ENCODE results near the gene RRN3.
"Not testable (repeated sequence)": the region's sequence is repeated elsewhere in the genome, so short reads cannot be mapped to it uniquely, and the experiment has no call there.

RRN3 gene, protein sequence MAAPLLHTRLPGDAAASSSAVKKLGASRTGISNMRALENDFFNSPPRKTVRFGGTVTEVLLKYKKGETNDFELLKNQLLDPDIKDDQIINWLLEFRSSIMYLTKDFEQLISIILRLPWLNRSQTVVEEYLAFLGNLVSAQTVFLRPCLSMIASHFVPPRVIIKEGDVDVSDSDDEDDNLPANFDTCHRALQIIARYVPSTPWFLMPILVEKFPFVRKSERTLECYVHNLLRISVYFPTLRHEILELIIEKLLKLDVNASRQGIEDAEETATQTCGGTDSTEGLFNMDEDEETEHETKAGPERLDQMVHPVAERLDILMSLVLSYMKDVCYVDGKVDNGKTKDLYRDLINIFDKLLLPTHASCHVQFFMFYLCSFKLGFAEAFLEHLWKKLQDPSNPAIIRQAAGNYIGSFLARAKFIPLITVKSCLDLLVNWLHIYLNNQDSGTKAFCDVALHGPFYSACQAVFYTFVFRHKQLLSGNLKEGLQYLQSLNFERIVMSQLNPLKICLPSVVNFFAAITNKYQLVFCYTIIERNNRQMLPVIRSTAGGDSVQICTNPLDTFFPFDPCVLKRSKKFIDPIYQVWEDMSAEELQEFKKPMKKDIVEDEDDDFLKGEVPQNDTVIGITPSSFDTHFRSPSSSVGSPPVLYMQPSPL

DNA sequence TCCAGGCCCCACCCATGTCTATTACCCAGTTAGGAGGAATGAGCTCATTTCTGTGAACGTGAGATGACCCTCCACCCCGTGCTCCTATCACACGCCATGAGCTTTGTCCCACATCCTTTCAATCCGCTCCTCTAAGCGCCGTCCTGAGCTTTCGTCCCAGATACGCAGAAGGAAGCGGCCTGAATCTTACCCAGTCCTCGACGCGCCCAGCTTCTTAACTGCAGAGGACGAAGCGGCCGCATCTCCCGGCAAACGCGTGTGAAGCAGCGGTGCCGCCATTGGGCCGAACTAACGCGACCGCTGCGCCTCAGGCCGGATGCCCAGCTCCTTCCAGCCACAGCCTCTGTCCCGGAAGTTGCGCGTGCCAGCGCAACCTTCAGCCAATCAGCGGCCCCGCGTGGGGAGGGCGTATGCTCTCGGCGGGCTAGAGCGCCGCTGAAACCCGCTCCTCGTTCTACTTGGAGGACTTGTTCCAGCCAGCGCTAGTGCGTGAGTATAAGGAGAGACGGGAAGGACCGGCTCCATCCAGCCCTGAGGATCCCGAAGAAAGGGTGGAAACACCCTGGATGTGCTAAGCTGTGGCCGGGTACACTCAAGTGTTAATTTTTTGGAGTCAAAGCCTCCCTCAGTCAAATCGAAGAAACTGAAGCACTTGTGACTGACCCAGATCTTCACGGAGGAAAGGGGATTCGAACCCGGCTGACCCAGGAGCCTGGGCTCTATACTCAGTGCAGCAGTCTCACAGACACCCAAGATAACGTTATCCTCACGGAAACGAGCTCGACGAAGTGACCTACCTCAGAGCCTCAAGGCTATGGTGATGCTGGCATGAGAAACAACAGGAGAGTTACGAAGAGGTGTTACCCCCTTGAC, at the start of gene RRN3:
Gene RRN3 (minus strand): TSS at position 318 of the 873 bp plus-strand sequence. CDS start 39 bp downstream, at position 279.
- peak; percentile 52 for DNase-seq (ENCODE audit: low read depth, low spot score)
- H3K27ac ChIP-seq: peak within 1 kb of the TSS; percentile 40

DNA sequence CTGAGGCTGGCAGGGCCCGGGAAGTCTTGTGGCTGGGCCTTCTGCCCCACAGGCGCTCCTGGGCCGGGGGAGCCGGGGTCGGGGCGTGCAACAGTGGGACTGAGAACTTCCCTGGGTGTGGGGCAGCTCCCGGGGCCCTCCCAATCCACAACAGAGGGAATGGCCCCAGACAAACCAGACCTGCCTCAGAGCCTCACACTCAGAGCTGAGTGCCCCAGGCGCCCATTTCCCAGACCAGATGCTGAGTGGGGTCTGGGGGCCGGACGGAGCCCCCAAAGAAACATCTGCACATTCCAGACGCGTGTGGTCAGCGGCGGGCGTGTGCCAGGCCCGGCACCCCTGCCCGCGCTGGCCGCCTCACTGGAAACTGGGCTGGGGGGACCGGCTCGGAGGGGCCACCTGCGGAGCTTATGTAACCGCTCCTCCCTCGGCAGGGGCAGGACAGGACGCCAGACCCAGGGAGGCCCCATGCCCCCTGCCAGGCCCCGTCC, 49.6 kb upstream of the RRN3 start:
- not testable (repeated sequence) for H3K27ac ChIP-seq; DNase-seq (ENCODE audit: low read depth, low spot score)

DNA sequence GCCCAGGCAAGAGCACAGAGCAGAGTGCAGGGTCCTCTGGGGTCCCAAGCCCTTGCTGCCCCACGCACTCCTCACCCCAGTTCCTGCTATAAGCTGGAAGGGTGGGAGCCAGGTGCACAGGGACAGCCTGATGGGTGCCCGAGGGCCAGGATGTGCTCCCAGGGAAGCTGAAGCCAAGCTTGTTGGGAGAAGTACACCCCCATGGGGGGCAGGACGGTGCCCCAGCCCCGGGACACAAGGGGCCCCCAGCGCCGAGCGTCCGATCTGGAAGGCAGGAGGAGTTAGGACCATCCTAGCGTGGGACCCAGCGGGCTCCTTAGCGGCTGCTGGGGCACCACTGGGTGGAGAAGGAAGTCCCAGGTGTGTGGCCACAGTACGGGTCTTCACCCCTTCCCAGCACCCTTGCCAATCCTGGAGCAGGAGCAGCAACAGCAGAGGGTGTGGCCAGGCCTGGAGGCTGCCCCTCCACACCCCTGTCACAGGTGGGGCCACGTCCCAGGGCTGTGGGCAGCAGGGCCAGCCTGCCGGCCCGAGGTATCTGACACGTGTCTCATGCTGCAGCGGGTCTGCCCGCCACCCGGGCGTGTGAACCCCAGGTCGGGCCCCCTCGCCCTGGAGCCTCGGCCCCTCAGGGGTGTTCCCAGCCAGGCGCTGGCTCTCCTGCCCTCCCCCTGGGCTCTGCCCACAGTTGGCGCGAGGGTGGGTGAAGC, 49.0 kb upstream of the RRN3 start:
- not testable (repeated sequence) for DNase-seq (ENCODE audit: low read depth, low spot score); H3K27ac ChIP-seq

DNA sequence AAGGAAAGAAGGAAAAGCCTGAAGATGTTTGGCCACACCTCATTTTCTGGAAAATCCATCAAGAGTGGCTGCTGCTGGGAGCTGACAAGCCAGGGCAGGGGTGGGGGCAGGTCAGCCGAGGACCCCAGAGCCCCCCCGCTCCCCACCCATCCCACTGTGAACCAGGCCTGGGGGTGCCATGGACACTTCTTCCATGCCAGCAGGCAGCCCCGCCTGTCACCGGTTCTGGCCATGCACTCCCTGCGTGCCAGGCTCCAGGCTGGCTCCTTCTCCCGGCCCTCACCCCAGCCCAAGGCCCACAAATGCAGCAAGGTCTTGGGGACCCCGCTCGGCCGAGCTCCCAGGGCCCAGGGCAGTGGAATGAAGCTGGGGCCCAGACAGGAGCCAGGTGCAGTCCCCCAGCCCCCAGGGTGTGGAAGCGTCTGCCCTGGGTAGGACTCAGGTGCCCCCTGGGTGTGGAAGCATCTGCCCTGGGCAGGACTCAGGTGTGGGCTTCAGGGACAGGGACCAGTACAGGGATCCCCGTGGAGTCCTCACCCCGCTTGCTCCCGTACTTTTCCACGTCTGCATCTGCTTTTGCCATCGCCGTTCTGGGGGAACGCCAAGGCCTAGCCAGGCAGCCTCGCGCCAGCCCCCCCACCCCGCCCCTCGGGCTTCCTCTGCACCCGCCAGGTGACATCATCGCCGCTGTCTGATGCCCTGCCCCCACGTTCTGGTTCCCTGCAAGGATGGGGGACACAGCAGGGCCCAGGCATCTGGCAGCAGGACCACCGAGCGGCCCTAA, 48.2 kb upstream of the RRN3 start:
- DNase-seq (ENCODE audit: low read depth, low spot score); H3K27ac ChIP-seq: not testable (repeated sequence)

DNA sequence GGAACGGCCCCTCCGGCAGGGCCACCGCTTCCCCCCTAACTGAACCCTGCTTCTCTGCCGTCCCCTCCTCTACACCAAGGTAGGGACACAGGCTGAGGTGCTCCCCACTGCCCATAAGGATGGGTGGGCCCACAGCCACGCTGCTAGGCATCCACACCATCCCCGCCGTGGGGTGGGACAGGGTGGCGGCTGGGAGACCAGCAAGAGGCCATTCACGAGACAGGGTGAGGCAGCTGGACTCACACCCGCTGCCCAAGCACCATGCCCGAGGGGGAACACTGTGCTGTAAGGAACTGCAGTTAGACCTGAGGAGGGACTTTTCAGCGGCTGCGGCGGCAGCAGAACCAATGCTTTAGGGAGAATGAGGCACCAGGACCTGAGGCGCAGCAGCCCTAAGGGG, 47.5 kb upstream of the RRN3 start:
- no peak for DNase-seq (ENCODE audit: low read depth, low spot score)
- H3K27ac ChIP-seq: no peak overlapping the region

DNA sequence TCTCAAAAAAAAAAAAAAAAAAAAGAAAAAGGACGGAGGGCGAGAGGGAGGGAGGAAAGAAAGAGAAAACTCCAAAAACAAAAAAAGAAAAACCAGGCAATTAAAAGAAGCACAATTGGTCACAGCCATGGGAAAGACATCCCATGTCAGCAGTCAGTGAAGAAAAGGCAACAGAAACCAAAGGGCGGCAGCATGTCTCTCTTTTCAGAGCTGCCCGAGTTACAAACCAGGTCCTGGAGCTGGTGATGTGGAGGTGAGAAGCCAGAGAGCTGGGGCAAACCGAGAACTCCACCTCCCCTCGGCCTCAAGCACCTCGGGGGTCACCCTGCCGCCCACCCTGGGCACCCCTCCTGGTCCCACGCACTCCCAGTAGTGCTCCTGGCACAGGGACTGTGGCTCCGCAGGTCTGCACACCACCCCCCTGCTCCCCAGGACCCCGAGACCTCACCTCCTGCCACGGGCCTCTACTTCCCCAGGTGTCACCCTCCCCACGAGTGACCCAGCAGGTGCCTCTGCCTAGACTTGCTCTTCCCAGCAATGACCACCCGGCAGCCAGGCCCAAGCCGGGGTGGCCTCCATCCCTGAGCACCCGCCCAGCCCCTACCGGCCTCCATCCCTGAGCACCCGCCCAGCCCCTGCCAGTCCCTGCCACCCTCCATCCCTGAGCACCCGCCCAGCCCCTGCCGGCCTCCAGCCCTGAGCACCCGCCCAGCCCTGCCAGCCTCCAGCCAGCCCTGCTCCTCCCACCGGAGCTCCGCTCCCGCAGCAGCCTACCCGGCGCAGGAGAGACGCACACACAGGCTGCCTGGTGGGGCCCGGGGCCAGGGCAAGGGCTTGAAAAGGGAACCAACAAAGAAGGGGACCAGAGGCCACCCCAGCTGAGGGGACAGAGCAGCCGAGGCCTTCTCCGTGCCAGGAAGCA, 46.6 kb upstream of the RRN3 start:
- not testable (repeated sequence) for DNase-seq (ENCODE audit: low read depth, low spot score); H3K27ac ChIP-seq

DNA sequence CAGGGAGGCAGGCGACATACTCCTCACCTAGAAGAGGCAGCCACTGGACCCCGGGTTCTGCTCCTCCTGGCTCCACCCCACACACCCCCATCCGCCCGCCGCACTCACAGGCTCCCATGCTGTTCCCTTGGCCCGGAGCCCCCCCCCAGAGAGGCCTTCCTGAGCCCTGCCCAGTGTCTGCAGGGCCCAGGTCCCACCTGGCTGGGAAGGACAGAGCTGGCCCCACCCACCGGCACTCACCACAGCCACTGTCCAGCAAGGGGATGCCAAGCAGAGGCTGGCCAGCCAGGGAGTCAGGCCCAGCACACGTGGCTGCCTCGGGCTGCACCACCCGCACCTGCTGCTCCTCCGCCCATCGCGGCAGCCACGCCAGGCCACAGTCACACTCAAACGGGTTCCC, 43.4 kb upstream of the RRN3 start:
- not testable (repeated sequence) for DNase-seq (ENCODE audit: low read depth, low spot score); H3K27ac ChIP-seq

DNA sequence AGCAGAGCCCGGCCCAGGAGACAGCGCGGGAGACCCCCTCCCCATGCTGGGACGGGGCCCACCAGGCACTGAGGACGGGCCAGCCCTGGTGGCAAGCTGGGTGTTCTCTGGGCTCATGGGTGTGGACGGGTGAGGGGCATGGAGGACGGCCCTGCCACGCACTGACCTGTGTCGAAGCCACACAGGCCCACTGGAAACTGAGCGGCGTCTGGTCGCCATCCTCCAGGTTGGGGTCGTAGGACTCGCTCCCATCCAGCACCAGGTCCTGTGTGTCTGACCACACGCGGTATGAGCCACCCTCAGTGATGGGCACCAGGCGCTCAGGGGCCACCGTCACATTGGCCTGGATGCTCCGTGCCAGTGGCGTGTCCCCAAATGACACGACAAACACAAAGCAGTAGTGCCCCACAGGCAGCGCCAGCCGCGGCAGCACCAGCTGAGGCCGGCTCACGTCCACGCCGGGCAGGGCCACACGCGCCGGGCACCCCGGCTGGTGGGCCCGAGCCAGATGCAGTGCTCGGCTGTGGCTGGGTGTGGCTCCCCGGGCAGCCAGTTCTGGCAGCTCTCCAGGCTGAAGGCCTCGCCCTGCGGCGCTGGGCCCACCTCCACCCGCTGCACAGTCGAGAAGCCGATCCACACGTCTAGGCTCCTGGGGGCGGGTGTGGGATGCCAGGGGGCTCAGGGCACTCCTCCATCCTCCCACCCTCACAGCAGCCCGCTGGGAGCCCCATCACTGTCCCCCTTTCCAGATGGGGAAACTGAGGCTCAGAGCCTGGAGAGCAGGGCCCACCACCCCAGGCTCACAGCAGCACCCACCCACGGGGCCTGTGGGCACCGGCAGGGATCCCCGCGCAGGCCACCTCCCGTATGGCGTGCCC, 41.6 kb upstream of the RRN3 start:
- not testable (repeated sequence) for DNase-seq (ENCODE audit: low read depth, low spot score); H3K27ac ChIP-seq

DNA sequence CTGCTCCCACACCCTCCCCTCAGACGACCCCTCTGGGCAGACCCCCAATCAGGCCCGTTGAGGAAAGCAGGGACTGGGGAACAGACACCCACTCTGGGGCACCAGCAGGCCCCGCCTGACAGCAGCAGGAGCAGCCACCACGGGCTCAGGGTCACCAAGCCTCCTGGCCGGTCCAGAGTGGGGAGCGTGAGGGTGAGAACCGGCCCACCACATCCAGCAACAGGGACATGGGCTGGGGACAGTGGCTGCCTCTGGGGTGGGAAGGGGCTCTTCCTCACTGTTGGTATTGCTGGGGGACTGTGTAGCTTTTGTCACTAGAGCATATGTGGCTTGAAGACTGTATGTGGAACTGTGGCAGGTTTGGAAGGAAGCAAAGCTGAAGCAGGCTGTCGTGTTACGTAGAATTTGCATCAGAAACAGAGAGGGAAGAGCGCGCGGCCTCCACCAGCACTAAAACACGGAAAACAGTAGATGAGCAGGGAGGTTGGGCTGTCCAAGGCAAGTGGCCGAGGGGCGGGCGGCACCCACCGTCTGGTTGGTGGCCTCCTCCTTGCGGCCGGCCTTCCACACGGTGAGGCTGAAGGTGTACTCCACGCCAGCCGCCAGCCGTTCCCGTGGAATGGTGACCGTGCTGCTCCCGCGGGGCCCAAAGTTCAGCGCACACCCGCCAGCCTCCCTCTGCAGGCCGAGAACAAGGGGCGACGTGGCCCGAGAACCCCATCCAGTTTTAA, 40.8 kb upstream of the RRN3 start:
- DNase-seq (ENCODE audit: low read depth, low spot score): not testable (repeated sequence)

DNA sequence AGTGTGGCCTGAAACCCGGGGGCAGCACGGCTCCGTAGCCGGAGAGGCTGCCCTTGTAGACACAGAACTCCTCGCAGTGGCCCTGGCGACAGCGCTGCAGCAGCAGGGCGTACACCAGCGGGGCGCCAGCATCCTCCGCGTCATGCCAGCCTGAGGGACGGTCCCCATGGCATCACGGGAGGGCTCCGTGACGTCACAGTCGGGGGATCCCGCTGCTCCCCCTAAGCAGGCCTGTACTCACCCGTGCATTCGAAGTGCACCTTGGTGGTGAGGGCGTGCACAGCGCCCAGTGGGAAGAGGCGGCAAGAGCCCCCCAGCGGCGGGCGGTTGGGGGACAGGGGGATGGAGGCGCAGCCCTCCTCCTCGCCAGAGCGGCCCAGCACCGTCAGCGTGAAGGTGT, 39.5 kb upstream of the RRN3 start:
- not testable (repeated sequence) for DNase-seq (ENCODE audit: low read depth, low spot score)

More for the DNA sequence above, 40.8 kb upstream of the RRN3 start:
- not testable (repeated sequence) for H3K27ac ChIP-seq

DNA sequence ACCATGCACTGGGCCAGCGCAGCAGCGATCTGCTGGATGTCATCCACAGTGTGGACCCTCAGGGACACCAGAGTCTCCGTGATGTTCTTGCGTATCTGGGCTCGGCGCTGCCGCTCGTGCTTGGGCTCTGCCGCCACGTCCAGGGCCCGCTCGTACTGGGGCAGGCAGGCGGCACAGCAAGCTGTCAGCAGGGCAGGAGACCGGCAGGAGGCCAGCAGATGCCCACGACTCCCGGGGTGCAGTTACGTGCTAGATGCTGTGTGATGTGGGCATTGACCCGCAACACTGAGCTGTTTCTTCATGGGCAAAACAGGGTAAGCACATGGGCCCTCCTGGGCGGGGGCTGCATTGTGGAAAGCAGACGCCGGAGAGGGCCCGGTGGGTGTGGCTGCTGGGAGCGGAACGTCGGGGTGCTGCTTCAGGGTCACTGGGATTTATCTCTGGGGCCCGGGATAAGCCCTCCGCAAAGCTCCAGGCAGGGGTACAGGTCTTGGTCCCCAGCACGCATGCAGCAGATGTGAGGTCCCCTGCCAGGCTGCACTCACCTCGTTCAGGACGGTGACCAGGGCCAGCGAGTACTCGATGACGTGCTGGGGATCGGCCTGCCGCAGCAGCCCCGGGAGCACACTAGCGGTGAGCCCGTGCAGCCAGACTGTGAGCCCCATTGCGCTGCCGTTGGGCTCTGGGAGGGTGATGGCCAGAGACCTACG, 38.8 kb upstream of the RRN3 start:
- not testable (repeated sequence) for H3K27ac ChIP-seq; DNase-seq (ENCODE audit: low read depth, low spot score)

More for the DNA sequence above, 39.5 kb upstream of the RRN3 start:
- not testable (repeated sequence) for H3K27ac ChIP-seq

DNA sequence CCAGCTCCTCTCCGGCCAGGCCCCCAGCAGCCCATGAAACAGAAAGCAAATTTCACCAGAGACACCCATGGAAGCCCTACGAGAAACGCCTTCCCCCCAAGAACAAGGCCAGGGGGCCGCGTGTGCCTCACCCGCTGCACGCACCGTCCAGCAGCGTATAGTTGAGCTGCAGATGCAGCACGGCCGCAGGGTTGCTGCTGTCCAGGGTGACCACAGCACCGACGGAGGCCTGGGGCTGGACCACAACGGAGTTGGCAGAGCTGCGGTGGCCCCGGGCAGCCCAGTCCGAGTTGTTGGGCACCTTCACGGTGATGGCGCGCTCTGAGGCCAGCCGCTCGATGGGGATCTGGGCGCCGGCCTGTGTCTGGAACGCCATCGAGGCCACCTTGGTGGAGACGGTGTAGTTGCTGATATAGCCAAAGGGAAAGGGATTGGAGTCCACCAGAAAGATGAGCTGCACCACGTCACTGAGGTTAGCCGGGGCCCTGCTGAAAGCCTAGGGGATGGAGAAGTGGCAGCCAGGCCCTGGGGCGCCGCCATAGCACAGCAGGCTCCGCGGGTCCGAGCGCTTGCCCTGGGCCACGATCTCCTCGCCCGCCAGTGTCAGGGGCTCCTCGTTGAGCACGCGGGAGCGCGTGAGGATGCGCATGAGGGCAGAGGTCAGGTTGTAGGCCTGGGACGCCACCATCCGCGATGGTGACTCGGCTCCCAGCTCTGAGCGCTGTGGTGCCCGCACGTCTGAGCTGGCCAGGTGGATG, 37.0 kb upstream of the RRN3 start:
- H3K27ac ChIP-seq; DNase-seq (ENCODE audit: low read depth, low spot score): not testable (repeated sequence)

DNA sequence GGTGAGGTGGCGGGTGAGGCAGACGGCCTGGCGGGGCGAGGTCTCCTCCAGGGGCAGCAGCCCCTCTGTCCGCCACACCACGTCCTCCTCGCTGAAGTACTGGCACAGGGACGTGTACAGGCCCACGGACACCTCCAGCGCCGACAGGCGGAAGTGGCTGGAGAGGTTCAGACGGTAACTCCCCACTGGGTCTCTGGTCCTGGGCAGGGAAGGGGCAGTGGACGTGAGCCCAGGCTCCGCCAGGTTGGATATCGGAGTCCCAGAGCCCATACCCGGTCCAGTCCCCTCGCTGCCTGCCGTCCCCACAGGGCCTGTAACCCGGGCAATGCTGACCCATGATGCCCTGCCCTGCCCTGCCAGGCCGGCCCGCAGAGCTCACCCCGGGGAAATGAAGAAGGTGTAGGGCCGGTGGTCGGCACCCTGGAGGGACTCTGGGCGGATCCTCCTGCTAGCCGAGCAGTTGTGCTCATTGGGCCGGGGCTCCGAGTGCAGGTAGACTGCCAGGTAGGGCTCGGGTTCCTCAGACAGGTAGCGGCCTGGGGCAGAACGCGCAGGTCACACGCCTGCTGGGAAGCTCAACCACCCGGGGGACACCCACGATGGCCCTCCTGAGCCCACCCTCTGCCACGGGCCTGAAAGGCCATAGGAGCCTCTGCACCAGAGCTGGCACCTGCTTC, 36.3 kb upstream of the RRN3 start:
- H3K27ac ChIP-seq; DNase-seq (ENCODE audit: low read depth, low spot score): not testable (repeated sequence)

DNA sequence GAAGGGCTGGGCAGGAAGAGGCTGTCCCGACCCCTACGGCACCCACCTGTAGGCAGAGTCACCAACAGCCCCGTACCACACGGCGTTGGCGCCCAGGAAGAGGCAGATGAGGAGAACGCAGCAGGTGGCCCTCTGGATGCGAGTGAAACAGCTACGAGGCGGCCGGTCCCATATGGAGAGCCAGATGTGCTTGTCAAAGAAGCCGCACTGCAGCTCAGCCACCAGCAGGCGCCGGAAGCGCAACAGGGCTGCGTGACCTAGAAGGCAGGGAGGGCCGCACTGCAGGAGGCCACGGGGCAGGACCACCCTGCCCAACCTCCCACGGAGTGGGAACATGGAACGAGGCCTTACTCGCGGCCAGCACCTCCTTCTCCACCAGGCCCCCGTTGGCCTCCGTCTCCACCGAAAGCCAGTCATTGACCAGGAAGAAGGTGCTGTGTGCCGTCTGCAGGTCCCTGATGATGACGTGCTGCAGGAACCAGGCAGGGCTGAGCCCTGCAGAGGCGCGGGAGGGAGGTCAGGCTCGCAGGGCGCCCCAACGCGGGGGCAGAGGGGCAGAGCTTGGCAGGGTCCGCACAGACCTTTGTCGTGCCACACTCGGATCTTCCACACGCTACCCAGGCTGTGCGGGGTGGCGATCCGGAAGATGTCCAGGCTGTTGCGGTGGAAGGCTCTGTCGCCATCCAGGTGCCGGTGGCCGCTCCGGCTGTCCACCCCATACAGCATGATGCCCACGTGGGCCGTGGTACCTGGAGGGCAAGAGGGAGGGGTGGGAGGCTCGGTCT, 33.8 kb upstream of the RRN3 start:
- H3K27ac ChIP-seq; DNase-seq (ENCODE audit: low read depth, low spot score): not testable (repeated sequence)
